NCI-H345 treated with DMSO at 0.1 percent for 48 hours (cell line): ENCODE measurements around the gene HPS4.

ENCODE experiments used
- DNase-seq: peaks from one replicate; lab custom pipeline; 2025; ENCODE audit not compliant: unreplicated experiment; lab: John Stamatoyannopoulos, UW

HPS4 gene

DNA sequence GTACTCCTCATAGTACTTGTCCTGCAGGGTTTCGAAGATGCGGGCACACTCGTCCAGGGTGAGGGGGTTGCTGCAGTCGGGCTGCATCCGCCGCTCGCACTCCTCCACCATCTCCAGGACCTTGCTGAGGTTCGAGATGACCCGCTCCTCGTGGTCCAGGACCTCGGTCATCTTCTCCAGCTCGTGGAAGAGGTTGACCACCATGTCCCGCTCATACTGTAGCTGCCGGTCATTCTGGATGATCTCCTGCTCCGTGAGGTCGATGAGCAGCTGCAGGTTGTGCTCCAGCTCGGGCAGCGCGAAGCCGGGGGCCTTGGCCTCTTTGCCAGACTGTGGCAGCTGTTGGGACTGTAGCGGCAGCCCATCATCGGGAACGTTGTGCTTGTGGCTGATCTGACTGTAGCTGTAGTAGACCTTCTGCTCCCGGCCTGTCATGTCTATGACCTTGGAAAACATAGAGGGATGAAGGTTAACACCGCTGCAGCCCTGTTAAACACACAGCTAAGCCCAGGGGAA, 15.7 kb upstream of the HPS4 start:
- no peak for DNase-seq

DNA sequence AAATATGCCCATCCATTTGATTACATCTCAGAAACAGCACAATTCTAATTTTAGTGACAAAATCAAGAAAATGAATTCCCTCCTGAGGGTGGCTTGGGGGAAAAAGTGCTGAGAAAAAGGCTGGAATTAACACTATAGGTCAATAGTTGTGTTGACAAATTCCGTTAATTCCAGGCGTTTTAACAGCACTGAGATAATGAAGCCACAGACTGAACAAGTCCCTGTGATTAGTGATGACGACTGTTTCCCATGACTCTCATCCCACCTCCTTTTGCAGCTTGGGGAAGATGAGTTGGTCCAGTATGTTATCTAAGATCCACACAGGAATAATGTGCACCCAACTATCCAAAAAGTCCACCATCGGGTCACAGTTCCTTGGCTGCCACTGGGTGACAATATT, 12.9 kb upstream of the HPS4 start:
- DNase-seq, result no peak

DNA sequence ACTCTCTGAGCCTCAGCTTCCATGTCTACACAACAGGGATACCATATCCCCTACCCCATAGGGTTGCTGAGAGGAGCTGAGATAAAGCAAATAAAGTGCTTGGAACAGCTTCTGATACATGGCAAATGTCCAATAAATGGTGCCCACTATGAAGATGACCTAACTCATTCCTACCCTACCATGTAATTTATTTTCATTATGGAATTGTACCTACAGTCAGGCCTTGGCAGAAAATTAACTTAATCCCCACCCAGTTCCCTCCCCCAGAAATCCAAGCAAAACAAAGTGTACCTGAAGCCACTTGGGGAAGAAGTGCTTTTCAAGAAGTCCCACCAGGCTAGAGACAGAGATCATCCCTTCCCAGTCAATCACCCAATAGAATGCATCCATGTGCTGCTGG, 10.9 kb upstream of the HPS4 start:
- DNase-seq, result no peak

DNA sequence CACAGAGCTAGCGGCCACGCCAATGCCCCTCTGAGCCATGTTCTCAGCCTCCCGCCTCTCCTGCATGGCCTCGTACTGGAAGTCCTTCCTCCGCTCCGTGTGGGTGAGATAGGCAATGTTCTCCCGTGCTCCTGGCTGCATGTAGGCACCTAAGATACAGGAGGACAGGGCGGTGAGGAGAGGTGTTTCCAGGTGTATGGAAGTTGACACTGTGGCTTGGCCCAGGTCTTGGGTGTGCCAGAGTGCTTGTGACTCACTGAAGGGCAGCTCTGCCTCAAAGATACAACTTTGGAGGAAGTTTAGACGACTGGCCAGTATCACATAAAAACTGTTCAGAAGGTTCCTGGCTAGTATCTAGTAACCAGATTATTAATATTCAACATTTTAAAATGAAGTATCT, 8.6 kb upstream of the HPS4 start:
- DNase-seq, result no peak

DNA sequence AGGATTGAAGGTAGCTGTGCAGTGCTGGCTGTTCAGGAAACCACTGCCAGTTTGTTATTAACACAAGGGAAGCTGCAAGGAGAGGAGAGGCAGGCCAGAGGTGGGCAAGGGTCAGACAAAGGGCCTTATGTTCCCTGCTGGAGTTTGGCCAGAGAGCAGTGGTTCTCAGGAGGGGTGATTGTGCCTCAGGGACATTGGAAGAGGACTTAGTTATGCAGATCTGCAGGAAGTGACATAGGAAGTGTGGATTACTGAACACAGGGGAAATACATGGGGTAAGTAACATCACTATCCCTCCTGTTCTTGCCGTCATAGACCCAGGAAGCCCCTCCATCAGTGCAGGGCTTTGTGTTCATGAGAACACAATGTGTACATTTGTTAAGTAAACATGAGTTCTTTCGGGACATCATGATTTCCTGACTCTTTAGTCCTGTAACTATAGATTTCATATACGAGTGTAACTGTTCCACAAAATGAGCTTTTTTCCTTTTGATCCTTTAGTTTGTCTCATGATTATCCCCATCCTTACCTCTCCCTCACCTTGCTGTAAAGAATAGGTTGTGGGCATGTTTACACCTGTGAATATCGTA, 6.0 kb upstream of the HPS4 start:
- no peak for DNase-seq

DNA sequence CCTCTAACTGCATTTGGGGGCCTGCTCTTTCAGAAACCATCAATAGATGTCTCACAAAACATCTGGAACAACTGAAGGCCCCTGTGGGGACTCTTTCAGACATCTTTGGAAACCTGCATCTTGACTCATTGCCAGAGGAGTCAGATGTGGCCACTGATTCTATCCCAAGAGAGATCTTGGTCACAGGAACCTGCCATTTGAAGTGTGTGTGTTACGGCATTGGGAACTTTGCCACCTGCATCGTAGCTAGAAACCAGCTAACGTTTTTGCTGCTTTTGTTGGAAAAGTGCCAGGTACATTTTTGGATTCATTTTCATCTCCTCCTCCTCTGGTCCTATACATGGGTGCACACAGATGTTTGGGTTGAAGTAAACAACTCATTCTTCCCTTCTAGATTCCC, 4.4 kb upstream of the HPS4 start:
- DNase-seq, result no peak

DNA sequence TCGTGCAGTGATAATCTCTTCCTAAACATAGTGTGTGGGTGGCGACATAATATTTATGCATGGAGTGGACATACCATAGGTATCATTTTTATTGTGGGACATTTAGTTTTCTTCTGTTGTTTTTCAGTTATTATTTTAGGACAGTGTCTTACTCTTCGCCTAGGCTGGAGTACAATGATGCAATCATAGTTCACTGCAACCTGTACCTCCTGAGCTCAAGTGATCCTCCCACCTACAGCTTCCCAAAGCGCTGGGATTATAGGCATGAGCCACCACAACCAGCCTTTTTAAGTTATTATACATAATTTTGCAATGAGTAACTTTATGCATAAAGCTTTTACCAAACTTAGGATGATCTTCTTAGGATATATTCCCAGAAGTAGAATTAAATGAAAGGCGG, 2.8 kb upstream of the HPS4 start:
- DNase-seq, result no peak

DNA sequence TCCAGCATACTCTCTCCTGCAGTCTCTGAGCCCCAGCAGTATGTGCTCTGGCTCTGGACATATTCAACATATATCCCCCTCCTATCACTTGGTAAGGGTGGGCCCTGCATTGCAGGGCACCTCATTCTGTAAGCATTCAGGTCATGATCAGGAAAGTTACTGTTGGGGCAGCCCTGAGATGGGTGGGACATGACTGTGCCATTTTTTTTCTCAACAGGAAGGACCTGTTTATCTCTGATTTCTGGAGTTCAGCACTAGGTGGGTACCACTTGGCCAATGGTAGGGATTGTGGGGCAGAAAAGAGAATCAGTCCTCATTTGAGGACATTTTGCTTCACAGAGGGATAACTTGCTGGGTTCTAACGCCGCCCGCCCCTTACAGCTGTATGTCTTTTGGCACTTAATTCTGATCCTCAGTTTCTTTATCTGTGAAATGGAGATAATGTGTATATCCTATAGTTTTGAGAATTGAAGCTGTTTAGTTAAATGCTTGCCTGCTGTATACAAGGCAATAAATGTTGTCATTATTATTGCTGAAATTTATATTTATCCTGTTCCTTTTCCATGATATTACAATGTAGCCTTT, 2.3 kb upstream of the HPS4 start:
- DNase-seq, result no peak

DNA sequence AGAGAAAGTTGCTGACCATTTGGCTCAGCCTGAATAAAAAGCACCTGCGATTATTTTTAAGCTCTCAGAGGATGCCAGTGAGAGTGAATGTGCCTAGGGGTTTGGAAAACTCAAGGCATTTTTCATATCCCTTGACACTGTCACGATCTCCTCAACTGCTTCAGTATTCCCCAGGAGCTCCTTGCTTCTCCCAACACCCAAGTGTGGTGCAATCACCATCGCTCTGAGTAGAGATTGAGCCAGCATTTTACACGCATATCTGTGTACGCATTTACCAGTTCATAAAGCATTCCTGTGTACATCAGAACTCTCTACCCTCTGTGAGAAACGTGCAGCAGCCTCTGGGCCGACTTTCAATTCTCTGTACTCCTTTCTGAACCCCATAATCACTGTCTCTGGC, 1.4 kb upstream of the HPS4 start:
- no peak for DNase-seq

DNA sequence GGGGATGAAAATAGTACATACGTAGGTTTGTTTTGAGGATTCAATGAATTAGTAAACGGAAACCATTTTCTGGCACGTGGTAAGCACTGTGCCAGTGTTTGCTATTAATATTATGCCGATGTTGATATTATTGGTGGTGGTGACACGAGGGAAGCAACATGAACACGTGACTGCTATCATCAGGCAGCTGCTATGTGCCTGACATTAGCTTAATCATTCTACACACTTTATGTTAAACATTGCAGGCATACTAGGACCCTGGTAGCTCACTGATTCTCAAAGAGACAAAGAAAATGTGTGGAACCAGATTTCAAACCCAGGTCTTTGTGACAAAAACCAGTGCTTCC, 750 bp upstream of the HPS4 start:
- no peak for DNase-seq

DNA sequence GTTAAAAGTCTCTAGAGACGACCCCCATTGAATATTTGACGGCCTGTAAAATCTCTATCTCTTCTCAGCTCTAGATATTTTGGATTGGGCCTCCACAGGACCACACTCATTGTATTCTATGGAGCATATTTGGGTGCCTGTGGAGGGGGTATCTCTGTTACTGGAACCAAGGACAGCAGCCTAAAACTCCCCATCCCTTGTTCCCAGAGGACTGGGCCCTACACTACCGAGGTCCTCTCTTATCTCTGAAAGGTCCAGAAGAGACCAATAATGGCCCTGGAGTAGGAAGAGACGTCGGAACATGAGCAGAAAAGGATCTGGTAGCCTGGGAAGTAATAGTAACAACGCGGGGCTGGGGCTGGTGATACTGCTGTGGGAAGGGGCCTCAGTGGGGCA, 542 bp downstream of the HPS4 start:
- no peak for DNase-seq

DNA sequence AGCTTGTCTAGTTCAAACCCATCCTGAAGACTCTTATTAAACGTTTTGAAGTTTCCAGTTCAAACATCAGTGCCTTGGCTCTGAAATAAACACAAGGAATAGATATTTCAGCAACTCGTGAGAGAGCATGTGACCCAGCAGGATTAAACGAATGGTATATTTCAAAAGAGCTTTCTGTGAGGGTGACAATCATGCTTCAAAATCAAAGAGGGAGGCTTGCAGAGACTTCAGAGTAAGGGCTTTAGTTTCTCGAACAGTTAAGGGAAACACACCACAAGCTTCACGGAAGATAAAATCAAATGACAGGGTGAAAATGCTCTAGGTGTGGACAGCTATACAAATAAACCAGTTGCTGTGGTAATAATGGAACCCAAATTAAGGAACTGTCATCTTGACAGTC, 1.4 kb downstream of the HPS4 start:
- DNase-seq, result no peak

DNA sequence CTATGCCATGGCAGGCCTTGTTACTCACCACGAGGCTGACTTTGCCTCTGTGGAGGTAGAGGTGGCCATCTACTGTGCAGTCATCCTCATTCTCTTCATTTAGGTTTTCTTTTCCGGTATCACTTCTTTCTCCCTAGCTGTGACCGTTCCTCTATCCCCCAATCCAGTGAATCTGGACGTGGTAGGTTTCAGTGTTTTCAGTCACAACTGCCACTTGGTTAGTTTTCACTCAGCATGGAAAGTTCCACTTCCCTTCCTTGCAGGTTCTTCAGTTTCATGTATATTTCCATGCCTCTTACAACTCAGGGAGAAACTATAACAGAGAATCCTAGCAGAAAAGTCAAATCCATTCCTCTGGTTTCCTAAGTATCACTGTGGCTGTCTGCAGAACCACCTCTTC, 1.9 kb downstream of the HPS4 start:
- no peak for DNase-seq

DNA sequence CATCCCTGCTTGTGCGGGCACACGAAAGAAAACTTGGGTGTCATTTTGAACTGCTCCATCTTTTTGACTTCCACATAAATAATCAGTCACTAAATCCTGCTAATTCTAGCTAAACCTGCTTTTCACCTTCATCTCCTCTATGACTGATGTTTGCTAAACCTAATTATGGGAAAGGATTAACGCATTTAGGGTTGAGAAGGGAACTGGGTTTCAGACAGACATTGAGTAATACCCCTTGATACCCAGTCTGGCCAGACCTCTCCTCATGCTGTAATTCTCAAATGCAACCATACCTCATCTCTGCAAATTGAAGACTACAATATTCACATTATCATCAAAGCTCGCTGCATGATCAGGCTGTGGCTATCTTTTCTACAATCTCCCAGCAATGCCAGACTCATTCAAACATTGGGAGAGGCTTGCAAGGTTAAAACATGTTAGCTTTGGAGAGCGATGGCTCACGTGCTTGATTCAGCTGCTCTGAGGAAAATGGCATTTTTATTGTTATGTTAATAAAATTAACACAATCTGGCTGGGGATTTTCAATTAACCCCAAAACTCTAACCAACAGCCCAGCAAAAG, 2.4 kb downstream of the HPS4 start:
- DNase-seq, result no peak

DNA sequence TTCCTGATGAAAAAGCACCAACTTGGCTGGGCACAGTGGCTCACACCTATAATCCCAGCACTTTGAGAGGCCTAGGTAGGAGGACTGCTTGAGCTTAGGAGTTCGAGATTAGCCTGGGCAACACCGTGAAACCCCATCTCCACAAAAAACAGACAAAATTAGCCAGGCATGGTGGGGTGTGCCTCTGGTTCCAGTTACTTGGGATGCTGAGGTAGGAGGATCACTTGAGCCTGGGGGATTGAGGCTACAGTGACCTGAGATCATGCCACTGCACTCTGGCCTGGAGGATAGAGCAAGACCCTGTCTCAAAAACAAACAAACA, 3.0 kb downstream of the HPS4 start:
- DNase-seq, result no peak

DNA sequence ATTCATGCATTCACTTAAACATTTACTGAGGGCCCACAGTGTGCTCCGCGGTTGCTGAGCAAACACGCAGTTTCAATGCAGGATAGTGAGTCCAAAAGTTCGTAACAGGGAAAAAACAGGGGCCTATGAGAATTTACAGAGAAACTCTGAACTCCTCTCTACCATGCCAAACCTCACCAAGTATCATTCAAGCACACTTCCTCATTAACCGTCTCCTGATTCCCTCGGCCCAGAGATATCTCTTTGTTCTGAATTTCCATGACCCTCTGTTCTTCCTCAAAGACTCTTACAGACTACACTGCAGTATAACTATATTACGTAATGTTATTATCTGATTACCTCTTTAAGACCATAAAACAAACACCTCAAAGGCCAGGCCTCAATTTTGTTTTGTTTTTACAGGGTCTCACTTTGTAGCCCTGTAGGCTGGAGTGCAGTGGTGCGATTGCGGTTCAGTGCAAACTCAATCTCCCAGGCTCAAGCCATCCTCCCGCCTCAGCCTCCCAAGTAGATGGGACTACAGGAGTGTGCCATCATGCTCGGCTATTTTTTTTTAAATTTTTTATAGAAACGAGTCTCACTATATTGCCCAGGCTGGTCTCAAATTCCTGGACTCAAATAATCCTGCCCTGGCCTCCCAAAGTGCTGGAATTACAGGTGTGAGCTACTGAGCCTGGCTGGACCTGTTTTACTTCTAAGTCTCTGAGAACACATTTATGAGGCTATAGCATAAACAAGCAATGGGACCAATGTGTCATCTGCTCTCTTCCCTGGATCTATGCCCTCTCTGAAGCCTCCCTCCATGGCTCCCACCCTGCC, 3.6 kb downstream of the HPS4 start:
- DNase-seq, result no peak

DNA sequence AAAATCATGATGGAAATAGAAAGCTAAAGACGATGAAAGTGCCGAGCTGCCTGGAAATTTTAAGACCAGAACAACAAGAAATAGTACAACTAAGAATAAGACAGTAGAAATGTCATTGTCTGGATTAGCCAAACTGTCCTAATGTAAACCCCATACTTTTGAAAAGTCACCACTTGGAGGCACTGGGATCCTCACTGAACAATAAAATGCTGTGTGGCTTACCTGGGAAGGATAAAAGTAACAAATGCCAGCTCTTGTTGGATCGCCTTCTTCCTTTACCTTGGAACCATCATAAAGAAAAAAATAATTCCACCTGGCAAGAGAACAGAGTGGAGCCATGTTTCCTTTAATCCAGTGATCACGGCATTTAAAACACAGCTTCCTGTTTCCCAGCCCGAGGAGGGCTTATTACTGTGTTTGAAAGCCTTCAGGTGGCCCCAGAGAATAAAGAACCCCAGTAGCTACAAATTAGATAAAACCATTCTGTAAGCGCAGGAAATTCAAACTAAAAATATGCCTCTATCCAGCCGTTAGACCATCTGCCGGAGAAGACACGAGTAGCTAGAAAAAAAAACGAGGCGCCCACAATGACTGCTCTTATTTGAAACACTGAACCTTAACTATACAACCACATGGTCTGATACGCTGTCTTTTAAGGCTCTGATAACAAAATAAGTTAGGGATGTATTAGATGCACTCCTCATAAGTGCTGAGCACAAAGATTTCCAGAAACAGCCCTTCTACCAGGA, 4.4 kb downstream of the HPS4 start:
- no peak for DNase-seq

DNA sequence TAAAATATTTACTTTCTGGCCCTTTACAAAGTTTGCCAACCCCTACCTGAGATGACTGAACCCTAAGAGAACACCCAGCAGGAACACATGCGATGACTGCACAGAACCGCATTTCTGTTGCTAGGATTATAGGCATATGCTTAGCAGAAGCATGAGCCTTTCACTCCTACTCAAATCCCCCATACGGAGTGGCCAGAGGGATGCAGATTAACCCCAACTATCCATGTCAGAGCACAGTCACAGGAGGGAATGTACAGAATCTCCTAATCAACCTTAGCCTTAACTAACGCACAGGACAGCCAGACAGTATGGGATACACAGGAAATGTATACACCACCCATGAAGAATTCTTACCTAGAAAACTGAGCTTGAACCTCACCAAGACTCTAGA, 6.2 kb downstream of the HPS4 start:
- no peak for DNase-seq

DNA sequence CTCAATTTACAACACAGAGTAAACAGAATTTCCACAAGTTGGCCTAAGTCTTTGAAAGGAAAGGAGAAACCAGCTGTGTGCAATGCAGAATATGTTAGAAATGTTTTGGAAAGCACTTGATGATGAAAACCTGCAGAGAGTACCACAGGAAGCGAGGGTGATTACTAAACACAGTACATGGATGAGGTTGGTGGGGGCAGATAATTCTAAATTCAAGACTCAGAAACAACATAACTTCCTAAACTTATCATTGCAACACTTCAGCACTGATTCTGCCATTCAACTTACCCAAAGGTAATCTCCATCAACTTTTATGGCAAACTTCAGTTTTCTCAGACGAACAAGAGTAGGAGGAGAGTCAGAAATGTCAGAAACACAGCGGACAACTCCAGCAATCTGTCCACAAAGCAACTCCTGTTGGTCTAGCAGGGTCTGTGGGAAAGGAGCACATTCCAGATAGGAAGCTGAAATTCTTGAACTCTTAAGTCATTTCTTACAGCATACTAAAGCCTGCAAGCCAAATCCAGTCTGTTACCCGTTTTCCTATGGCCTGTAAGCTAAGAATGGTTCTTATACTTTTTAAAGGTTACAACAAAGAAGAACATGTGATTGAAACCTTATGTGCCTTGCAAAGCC, 6.8 kb downstream of the HPS4 start:
- no peak for DNase-seq

DNA sequence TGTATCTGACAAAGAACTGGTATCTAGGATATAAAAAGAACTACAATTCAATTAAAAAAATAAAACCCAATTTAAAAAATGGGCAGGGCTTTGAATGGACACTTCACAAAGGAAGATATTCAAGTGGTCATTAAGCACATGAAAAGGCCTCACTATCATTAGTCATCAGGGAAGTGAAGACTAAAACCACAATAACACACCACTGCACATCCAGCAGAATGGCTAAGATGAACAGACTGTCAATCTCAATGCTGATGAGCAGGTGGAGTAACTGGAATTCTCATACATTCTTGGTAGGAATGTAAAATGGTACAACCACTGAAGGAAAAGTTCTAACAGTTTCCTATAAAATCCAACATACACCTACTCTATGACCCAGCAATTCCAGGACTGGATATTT, 8.9 kb downstream of the HPS4 start:
- DNase-seq, result no peak

DNA sequence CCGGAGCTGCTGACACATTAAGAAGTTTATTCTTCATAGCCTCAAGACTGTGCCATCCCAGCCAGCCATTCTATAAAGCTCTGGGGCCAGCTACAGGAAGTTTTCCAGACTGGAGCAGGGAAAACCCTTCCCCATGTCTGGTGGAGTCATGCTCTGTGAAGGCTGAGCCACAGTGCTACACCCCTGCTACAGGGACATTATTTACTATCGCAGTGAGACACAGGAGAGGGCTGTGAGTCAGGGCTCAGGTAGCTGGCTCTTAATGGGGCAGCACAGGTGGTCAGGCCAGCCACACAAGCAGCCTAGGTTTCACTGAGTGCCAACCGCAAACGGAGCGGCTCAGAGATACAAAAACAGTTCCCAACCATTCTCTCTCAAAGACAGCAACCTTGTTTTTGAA, 12.1 kb downstream of the HPS4 start:
- no peak for DNase-seq
